ENCODE results near the gene CLEC11A.
"Not testable (repeated sequence)": the region's sequence is repeated elsewhere in the genome, so short reads cannot be mapped to it uniquely, and the experiment has no call there.

DNA sequence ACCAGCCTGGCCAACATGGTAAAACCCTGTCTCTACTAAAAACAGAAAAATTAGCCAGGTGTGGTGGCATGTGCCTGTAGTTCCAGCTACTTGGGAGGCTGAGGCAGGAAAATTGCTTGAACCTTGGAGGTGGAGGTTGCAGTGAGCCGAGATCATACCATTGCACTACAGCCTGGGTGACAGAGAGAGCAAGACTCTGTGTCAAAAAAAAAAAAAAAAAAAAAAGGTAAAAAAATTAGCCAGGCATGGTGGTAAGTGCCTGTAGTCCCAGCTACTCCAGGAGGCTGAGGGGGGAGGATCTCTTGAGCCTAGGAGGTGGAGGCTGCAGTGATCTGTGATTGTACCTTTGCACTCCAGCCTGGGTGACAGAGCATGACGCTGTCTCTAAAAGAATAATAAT, 47.0 kb downstream of the CLEC11A start, which contains the start of gene GPR32:
- TF ChIP-seq CTCF, POLR2A (IDR thresholded peaks at IDR 0.05): not testable (repeated sequence)
